ENCODE results near the gene KERA.

Gene KERA

DNA sequence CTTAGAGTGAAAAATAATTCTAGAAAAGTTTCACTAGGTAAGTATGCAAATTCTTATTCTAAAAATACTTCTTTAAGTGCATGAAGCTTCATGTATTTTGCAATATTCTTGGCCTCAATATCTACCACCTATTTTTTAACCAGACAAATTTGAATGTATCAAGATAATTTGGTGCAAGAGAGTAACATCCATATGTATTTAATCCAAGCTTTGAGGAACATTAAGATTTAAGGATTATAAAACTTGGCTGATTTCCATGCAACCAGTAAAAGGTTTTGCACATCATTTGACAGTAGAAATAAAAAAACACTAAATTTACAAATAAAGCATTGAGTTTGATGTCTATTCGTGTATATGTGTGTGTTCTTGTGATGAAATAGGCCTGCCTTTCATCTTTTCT, 45.8 kb upstream of the KERA start:
- H3K79me2 ChIP-seq (ENCODE audit: insufficient read depth, low read depth) = no peaks in the 10 kb centered on the region
- no peak overlapping the region for H3K4me3 ChIP-seq (IDR thresholded peaks at IDR 0.05; ENCODE audit: insufficient read depth, low read depth, low read length)
- H3K27me3 ChIP-seq (ENCODE audit: insufficient read depth, low read depth) = no peaks in the 10 kb centered on the region
- H2AFZ ChIP-seq (ENCODE audit: low read depth) = no peak overlapping the region
- no peaks in the 10 kb centered on the region for H4K20me1 ChIP-seq (ENCODE audit: insufficient read depth)
- no peak overlapping the region for H3K9ac ChIP-seq
- TF ChIP-seq, protein P1, sequence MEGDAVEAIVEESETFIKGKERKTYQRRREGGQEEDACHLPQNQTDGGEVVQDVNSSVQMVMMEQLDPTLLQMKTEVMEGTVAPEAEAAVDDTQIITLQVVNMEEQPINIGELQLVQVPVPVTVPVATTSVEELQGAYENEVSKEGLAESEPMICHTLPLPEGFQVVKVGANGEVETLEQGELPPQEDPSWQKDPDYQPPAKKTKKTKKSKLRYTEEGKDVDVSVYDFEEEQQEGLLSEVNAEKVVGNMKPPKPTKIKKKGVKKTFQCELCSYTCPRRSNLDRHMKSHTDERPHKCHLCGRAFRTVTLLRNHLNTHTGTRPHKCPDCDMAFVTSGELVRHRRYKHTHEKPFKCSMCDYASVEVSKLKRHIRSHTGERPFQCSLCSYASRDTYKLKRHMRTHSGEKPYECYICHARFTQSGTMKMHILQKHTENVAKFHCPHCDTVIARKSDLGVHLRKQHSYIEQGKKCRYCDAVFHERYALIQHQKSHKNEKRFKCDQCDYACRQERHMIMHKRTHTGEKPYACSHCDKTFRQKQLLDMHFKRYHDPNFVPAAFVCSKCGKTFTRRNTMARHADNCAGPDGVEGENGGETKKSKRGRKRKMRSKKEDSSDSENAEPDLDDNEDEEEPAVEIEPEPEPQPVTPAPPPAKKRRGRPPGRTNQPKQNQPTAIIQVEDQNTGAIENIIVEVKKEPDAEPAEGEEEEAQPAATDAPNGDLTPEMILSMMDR (conservative IDR thresholded peaks at IDR 0.05; ENCODE audit: low read depth, low read length) = no peak
- no peak overlapping the region for H3K27ac ChIP-seq
- H3K4me2 ChIP-seq = no peak overlapping the region
- H3K4me1 ChIP-seq (ENCODE audit: low read depth, poor library complexity, severe bottlenecking) = no peaks in the 10 kb centered on the region
- no peaks in the 10 kb centered on the region for H3K36me3 ChIP-seq (ENCODE audit: insufficient read depth)

DNA sequence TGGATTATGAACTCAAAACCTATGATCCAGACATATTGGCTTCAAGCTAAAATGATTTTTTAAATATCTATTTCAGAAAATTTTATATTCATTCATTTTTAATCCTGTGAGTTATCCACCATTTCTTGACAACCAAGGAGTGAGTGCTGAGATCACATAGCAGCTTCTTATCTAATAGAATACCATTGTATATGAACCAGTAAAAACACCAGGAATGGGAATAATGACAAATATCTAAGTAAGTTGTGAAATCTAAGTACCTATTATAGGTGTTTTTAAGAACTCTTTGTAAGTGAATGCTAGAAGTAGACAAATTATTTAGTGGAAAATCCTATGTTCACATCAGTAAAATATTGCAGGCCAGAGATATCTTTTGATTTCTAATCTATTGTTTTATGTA, 45.3 kb upstream of the KERA start:
- Histone ChIP-seq H3K27me3 (ENCODE audit: insufficient read depth, low read depth) (no peaks in the 10 kb centered on the region), H3K4me2 (no peak overlapping the region), H3K27ac (no peak overlapping the region), H4K20me1 (ENCODE audit: insufficient read depth) (no peaks in the 10 kb centered on the region), H3K4me3 (IDR thresholded peaks at IDR 0.05; ENCODE audit: insufficient read depth, low read depth, low read length) (no peak overlapping the region), H3K4me1 (ENCODE audit: low read depth, poor library complexity, severe bottlenecking) (no peaks in the 10 kb centered on the region), H3K36me3 (ENCODE audit: insufficient read depth) (no peaks in the 10 kb centered on the region), H3K9ac (no peak overlapping the region), H3K79me2 (ENCODE audit: insufficient read depth, low read depth) (no peaks in the 10 kb centered on the region), H2AFZ (ENCODE audit: low read depth) (no peak overlapping the region)
- TF ChIP-seq, protein P1 (conservative IDR thresholded peaks at IDR 0.05; ENCODE audit: low read depth, low read length) = no peak

DNA sequence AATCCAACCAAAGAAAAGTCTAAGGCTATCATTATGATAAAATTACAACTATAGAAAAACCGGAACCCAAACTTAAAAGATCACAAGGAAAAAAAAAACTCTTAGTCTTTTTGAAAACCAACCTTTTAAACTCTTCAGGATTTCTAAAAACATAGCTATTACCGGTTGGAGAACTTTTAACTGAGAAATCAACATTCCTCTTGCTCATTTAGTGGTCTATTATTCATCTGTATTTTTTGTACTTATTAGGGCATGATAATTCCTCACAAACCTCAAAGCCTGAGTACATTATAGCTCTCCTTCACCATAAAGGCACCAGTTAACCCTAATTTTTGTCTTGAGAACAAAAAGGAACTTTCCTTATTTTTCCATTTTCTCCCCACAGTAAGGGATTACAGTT, 43.1 kb upstream of the KERA start:
- TF ChIP-seq, protein P1 (conservative IDR thresholded peaks at IDR 0.05; ENCODE audit: low read depth, low read length) = no peak
- H3K79me2 ChIP-seq (ENCODE audit: insufficient read depth, low read depth) = no peaks in the 10 kb centered on the region
- H2AFZ ChIP-seq (ENCODE audit: low read depth) = no peak overlapping the region
- no peak overlapping the region for H3K27ac ChIP-seq
- no peaks in the 10 kb centered on the region for H3K36me3 ChIP-seq (ENCODE audit: insufficient read depth)
- no peak overlapping the region for H3K9ac ChIP-seq
- no peak overlapping the region for H3K4me3 ChIP-seq (IDR thresholded peaks at IDR 0.05; ENCODE audit: insufficient read depth, low read depth, low read length)
- no peaks in the 10 kb centered on the region for H3K27me3 ChIP-seq (ENCODE audit: insufficient read depth, low read depth)
- no peak overlapping the region for H3K4me2 ChIP-seq
- no peaks in the 10 kb centered on the region for H3K4me1 ChIP-seq (ENCODE audit: low read depth, poor library complexity, severe bottlenecking)
- H4K20me1 ChIP-seq (ENCODE audit: insufficient read depth) = no peaks in the 10 kb centered on the region

DNA sequence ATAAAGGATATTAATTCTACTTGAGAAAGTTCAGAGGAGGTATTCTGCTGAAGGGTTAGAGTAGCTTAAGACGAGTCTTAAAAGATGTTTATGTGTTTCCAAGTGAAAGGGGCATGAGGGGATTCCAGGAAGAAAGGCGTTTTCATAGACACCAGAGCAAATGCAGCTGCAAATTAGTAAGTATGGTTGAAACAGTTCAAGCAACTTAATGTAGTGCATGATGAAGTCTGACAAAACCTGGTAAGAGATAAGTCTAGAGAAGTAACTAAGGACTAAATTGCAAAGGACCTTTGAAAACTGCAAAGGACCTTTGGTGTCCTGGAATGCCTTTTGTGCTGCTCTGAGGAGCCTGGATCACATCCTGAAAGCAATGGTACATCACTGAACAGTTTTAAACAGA, 42.0 kb upstream of the KERA start:
- Histone ChIP-seq H3K4me3 (IDR thresholded peaks at IDR 0.05; ENCODE audit: insufficient read depth, low read depth, low read length) (no peak overlapping the region), H3K36me3 (ENCODE audit: insufficient read depth) (no peaks in the 10 kb centered on the region), H2AFZ (ENCODE audit: low read depth) (no peak overlapping the region), H3K27me3 (ENCODE audit: insufficient read depth, low read depth) (no peaks in the 10 kb centered on the region), H3K79me2 (ENCODE audit: insufficient read depth, low read depth) (no peaks in the 10 kb centered on the region), H3K4me1 (ENCODE audit: low read depth, poor library complexity, severe bottlenecking) (no peaks in the 10 kb centered on the region), H4K20me1 (ENCODE audit: insufficient read depth) (no peaks in the 10 kb centered on the region), H3K27ac (no peak overlapping the region), H3K4me2 (no peak overlapping the region), H3K9ac (no peak overlapping the region)
- TF ChIP-seq, protein P1 (conservative IDR thresholded peaks at IDR 0.05; ENCODE audit: low read depth, low read length) = no peak

DNA sequence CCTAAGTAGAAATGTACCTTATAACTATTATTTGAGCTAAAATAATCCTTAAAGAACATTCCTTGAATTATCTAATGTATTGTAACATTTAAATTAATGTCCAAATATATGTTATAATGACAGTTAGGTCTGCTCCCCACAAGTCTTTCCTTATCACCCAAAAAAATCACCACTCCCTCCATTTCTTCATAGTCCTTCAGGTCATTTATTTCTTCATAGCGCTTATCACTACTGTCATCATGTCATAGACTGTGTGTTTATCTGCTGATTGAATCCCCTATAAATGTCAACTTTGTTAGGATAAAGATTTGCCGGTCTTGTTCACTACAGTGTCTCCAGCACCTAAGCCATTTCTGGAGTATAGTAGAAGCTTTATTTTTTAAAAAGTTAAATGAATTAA, 41.5 kb upstream of the KERA start:
- H2AFZ ChIP-seq (ENCODE audit: low read depth) = no peak overlapping the region
- H3K4me3 ChIP-seq (IDR thresholded peaks at IDR 0.05; ENCODE audit: insufficient read depth, low read depth, low read length) = no peak overlapping the region
- H4K20me1 ChIP-seq (ENCODE audit: insufficient read depth) = no peaks in the 10 kb centered on the region
- H3K79me2 ChIP-seq (ENCODE audit: insufficient read depth, low read depth) = no peaks in the 10 kb centered on the region
- no peak overlapping the region for H3K27ac ChIP-seq
- no peaks in the 10 kb centered on the region for H3K36me3 ChIP-seq (ENCODE audit: insufficient read depth)
- H3K9ac ChIP-seq = no peak overlapping the region
- TF ChIP-seq, protein P1 (conservative IDR thresholded peaks at IDR 0.05; ENCODE audit: low read depth, low read length) = no peak
- H3K4me1 ChIP-seq (ENCODE audit: low read depth, poor library complexity, severe bottlenecking) = peaks cover 2% of the 10 kb centered on the region
- no peaks in the 10 kb centered on the region for H3K27me3 ChIP-seq (ENCODE audit: insufficient read depth, low read depth)
- H3K4me2 ChIP-seq = no peak overlapping the region

Data from KMS-11 (cell line).